Amygdala (tissue), 56 donors: ENCODE results near the gene ATP5PD.
"Not testable (repeated sequence)": the region's sequence is repeated elsewhere in the genome, so short reads cannot be mapped to it uniquely, and the experiment has no call there.

Experiments
- DNase-seq, 56 donors: peaks; one replicate each; lab custom pipeline; 2025; lab: John Stamatoyannopoulos, UW

ATP5PD gene

DNA sequence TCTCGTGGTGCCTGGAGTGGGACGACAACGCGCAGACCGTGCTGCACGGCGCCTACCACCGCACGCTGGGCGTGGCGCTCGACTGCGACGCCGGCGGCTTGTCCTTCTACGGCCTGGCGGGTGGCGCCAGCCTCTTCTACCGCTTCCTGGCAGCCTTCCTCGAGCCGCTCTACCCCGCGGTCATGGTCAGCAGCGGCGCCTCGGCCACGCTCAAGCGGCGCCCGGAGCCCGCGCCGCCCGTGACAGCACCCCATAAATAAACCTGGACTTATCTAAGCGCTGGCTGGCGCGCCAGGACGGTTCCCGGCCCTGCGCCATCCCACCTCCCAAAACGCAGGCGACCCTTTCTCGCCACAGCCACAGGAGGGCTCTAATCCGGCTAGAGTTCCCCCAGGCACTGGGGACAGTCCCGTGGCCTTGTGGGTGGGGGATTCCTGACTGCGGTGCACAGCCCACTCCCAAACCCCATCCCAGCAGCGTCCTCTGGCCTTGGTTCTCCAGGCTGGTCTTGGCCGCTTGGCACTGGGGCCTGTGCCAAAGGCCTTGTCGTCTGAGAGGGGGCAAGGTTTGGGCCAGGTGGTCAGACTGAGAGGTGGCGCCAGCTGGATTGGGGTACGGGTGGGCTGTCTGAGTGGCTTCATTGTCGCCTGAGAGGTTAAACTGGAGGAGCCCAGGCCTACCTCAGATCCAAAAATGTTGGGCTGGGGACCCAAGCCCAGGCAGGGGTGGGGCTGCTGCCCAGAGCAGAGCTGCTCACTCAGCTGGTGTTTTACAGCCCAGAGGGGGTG lies 30.9 kb upstream of the ATP5PD start:
- peak in 32 of 56 donors; percentile 11 to 65 (median 36) for DNase-seq

DNA sequence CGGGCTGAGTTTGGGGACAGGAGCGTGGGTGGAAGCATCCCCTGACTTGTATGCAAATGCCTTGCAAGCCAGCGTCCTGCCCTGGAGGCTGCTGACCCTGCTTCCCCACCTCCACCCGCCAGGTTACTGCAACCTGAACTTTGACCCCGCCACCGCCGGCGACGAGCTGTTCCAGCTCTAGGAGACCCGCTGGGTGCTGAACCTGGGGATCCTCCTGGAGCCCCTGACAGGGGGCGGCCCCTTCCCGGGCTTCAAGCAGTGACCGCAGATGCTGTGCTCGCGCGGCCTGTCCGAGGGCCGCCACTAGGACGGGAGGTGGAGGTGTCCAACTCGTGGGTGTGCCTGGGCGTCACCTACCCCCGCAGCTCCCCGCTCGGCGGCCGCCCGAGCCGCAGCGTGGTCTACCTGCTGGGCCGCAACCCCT lies 30.3 kb upstream of the ATP5PD start:
- DNase-seq = peak in 2 of 56 donors; percentile 50 to 63

DNA sequence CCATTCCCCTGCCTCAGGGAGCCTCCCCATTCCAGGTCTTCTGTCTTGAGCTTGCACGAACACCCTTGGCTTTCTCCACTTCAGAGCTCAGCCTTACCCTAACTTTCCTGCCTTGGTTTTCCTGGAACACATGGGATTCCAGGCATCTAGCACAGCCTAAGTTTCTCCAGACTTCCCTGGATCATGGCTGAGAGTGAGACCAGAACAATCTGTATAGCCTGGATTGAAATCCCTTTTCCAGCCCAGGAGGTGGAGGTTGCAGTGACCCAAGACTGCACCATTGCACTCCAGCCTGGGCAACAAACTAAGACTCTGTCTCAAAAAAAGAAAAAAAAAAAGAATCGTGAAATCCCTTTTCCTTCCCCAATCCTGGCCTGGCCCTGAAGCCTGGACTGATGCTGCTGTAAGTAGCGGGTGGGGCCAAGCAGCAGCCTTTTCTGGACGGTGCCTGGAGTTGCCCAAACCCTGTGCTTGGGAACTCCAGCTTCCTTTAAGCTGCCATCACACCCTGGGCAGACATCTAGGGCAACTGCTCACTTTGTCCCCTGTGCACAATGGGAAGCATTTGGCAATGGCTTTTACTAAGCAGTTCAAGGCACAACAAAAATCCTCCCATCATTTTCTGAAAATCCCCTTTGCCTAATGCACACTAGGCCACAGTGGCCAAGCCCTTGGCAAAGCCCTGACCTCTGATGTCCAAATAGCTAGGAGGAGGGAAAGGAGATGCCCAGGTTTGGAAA lies 29.0 kb upstream of the ATP5PD start:
- no peak for DNase-seq

DNA sequence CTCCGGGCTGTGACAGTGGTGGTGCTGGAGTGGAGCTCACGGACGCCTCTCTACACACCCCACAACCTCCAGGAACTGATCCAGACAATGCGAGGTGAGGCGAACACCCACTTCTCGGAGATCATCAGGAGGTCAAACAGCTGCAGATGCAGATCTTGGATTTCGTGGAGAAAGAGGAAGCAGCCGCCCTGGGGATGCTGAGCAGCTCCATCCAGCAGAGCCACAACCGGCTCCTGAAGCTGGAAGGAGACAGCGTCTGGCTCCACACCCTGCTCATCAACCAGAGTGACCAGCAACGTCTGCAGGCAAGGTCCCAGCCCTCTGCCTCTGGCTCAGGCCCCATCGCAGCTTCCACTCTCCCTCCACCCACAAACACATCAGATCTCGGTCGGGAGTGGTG lies 27.8 kb upstream of the ATP5PD start:
- DNase-seq = no peak

DNA sequence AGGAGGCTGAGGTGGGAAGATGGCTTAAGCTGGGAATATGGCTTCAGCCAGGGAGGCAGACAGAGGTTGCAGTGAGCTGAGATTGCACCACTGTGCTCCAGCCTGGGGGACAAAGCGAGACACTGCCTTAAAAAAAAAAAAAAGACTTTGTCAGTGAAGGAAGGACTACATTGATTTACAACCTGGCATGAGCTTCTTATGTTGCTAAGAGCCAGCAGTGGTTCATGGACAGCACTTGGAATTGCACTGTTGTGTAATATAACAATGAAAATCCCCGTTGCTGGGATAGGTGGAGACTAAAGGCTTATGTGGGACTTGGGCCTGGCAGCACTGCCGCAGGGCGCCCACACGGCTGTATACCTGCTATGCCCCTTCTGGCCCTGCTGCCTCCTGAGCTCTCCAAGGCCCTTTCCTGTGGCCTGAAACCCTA lies 26.9 kb upstream of the ATP5PD start:
- DNase-seq = no peak

DNA sequence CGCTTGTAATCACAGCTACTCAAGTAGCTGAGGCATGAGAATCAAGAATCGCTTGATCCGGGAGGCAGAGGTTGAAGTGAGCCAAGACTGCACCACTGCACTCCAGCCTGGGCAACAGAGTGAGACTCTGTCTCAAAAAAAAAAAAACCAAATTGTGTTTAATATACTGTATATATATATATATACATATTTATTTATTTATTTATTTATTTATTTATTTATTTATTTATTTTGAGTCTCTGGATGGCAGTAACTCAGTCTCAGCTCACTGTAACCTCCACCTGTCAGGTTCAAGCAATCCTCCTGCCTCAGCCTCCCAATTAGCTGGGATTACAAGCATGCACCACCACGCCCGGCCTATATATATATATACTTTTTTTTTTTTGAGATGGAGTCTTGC lies 26.1 kb upstream of the ATP5PD start:
- not testable (repeated sequence) for DNase-seq

DNA sequence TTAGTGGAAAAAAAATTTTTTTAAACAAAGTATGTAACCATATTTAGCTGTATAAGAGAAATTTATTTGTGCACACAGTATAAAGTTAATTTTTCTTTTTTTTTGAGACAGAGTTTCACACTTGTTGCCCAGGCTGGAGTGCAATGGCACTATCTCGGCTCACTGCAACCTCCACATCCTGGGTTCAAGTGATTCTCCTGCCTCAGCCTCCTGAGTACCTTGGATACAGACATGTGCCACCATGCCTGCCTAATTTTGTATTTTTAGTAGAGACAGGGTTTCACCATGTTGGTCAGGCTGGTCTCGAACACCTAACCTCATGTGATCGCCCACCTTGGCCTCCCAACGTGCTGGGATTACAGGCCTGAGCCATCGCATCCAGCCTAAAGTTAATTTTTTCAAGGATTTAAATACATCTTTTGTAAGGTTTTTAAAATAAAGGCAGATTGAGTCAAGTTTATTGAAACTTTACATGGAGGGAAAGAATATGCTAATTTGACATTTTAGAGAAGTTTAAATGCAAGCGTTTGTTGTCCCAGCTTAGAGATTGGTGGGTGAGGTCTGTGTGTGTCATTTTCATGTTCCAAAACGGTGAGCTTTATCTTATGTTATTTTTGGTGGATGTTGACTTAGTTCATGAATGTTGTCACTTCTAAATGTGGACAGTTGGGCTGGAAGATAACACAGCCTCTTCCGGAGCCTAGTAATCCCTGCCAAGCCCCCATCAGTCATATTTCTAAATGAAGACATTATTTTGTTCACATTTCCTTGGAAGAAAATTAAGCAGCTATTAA lies 24.9 kb upstream of the ATP5PD start:
- not testable (repeated sequence) for DNase-seq

DNA sequence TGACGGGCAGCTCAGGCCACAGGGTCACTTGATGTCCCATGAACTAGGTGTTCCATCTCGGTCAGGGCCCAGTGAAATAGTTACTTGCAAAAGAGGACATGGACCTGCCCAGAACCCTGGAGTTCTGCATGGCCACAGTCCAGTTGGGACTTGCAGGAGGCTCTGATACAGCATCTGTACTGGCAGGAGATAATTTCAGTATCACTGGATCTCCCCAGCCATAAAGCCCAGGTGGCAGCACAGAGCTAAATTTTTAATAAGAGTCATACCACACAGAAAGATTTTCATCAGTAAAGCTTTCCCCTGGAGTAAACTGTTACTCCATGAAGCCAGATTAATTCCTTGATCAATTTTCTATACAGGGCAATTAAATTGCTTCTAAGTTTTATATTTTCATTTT lies 23.0 kb upstream of the ATP5PD start:
- peak in 1 of 56 donors; percentile 3 for DNase-seq

DNA sequence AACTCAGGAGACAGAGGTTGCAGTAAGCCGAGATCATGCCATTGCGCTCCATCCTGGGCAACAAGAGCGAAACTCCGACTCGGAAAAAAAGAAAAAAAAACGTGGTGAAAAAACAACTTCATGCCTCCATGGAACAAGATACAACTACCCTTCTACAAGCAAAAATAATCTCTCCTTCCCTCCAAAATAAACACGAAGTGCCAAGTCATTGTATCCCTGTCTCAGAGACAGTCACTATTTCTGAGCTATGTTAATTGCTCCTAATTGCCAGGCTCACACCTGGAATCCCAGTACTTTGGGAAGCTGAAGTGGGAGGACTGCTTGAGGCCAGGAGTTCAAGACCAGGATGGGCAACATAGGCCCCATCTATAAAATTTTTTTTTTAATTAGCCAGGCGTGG lies 22.0 kb upstream of the ATP5PD start:
- DNase-seq = no peak

DNA sequence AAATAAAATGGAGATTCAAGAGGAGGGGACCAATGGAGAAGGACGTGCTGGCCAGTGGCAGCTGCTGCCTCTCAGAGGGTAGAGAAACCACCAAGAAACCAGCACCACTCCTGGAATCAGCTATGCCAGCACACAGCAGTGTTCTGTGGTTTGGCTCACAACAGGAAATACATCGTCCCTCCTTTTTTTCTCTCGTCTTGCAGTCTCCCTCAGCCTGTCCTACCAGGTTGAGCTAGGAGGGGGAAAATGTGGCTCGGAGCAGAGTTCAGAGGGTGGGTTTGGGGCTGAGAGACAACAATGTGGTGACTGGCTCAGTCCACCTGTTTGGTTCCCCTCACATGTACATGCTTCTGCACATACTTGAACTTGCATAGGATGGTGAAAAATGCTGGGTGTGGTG lies 21.1 kb upstream of the ATP5PD start:
- no peak for DNase-seq

DNA sequence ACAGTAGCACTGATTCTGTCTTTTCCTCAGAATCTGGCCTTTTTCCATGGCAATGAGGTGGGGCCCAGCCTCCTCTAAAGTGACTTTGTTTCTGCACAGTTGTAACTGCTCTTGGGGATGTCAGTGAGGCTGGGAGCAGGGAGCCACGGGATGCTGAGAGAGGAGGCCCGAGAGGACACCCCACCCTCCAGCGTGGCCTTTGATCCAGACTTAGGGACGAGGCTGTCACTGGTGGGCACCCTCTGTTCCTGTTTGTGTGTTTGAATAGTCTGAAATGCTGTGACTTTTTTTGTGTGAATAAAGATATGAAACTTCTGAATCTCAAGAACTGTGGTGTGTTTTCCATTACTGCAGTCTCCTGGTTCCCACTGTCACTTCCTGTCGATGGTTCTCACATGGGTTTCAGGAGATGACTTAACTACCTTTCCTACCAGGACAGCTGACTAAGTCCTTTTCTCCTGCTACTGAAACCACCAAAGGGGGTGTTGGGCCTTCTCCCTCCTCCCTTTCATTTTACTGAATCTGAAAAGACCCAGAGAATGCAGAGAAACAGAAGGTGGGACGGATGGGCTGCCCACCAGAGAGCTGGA lies 18.9 kb upstream of the ATP5PD start:
- no peak for DNase-seq

DNA sequence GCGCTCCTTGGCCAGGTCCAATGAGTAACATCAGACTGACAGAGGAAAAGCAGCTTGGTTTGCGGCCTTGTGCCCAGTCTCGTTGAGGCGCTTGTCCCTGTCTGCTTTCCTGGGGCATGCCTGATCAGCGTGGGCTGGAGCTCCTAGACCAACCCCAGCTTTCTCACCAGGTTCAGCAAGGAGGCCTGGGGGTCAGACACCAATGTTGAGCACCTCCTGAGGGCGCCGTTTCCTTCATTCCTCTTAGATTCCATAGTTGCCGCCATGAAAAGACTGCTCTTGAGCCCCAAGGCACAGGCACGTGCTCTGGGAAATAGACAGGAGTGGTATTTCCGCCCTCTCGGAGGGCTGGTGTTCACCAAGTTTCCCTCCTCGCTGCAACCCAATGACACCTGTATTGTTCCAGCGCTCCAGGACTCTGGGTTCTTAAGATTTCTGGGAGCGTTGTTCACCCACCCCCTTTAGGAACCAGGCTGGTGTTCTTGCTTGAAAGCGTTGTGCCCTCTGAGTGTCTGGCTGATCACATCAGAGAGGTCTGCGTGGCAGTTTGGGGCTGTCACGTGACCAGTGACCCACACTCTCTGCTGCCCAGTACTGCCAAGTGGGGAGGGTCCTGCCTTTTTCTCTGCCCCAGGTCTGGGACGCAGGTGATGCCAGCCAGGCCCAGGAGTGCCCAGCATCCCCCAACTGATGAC lies 18.2 kb upstream of the ATP5PD start:
- DNase-seq = no peak

DNA sequence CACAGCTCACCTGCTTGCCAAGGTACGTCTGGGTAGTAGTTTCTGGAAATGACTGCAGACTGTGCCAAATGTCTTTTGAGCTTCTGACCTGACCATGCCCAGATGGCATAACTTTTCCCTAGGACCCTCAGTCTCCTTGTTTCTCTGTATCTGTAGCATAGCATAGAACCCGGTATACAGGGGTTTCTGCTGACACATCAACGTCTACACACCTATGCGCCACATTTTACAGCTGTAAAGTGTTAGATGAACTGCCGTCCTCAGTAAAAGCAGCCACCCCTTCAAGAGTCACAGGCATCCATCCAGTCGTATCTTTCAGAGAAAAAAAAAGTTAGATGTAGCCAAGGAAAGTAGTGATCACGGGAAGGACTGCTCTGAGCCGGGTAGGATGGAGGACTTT lies 17.7 kb upstream of the ATP5PD start:
- no peak for DNase-seq

DNA sequence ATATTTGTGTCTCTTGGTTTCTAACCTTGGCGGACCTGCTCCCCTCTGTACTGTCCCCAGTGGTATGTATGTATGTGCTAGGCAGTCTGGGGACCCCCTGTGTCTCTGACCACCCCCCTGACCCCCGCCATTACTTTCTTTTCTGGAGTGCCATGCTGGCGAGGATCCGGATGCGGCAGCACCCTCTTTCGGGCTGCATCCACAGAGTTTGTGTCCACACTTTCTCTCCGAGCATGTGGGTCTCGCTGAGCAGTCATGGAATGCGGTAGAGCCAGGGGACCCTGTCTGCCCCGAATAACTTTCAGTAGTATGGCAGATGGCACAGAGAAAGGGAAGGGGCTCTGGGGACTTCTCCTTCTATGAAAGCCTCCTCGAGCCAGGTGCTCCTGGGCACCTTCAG lies 17.3 kb upstream of the ATP5PD start:
- no peak for DNase-seq

DNA sequence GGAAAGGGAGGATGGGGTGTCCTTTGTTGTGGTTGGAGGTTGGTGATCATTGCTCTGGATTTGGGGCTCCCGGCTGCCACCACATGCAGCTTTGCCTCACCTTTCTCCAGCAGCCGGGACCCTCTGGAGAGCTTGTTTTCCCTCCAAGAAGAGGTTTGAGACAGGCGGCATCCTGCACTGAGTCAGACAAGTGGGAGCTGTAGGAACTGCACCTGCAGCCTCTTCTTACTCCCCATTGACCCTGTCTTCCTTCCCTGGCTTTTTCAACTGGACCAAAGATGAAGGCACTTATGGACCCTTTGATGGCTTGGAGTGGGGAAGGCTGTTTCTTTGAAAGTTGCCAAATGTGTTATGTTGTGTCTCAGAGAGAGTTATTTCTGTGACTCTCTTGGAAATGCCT lies 16.9 kb upstream of the ATP5PD start:
- DNase-seq = no peak

DNA sequence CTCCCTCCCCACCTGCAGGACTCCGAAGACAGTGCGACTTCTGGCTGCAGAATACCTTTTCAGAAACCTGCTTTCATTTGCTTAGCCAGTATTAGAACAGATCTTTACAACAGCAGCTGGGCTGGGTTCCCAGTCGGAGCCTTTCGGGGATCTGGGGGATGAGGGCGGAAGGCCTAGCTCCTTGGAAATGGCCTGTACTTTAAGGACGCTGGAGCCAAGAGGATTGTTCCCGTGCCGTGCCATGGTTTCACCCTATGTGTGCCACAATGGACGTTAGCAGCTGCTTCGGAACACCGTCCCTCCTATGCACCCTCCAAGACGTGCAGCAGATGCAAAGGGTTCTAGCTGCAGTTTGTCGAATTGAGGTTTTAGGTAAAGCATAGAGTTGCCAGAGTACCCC lies 16.4 kb upstream of the ATP5PD start:
- DNase-seq = peak in 4 of 56 donors; percentile 8 to 36 (median 20)

DNA sequence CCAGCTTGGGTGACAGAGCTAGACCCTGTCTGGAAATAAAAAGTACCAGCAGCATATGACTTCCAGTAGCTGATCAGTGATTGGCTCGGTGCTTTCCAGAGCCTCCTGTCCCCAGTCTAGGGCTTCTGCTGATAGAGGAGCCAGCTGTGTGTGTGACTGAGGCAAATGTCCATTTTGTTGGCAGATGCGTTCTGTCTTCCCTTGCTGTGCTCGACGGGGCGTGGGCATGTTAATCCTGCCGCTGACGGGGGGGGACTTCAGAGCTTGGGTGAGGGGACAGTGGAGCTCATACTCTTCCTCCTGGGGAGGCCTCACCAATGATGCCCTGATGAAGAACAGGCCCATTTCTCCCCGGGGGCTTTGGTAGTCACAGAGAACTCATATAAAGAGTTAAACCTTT lies 14.8 kb upstream of the ATP5PD start:
- no peak for DNase-seq

DNA sequence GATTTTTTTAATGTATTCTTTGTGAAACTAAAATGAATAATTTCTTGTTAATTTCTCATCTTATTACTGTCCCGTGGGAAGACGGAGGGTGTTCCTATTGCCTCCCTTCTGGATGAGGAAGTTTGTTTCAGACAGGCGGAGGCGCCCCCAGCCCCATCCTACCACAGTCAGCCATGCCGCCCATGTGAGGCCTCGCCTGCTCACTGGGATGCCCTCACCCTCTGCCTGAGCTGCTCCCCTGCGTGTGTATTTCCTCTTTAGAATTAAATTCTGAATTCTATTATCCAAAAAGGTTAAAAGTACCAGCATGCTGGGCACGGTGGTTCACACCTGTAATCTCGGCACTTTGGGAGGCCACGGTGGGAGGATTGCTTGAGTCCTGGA lies 14.3 kb upstream of the ATP5PD start:
- DNase-seq = no peak

DNA sequence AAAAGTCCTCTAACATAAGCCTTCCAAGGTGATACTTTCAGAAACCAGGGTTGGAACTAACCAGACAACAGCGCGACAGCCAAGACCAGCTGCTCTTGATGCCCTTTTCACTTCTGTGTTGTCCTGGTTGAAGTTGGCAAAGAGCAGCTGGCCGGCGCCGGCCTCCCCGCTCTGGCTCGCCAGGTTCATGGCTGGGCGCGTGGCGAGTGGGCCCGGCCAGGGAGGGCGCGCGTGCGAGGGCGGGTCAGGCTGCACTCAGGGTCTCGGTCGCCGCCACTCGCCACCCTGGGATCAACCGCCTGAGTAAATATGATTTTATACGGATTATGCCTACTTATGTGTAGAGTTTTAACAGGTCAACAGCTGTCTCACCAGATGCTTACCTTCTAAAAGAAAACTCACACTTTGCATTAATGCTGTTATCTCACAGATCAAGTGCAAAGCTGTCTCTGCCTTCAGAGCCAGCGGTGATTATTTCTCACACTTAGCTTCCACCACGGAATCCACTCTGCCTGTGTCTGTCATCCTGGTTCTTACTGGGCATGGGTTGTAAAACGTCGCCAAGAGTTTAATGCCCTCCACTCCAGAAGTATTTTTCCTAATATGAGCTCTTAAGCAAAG lies 13.8 kb upstream of the ATP5PD start:
- no peak for DNase-seq
